B cell (primary cell): Measurements from ENCODE around the gene PRDX2. TPM values are rescaled to one million over a fixed set of nuclear protein-coding genes. Genes with fewer than 3 reads are reported as not detected.

Experiments used
- ATAC-seq: fragments of 200-7000 bp; cut with Tn5 transposase; one replicate; pipeline ENCODE4 v1.10.0; 2021; ENCODE audit warnings: low read depth, mild to moderate bottlenecking, moderate number of reproducible peaks, moderate library complexity
- CTCF ChIA-PET: fragments of 350-600 bp; sonication (Branson Sonifier 250); formaldehyde crosslinking; loops from one replicate; lab custom pipeline; 2021; ENCODE audit warnings: antibody characterized with exemption, inconsistent platforms; lab: Charles Lee
- POLR2A ChIA-PET: fragments of 350-600 bp; sonication (Branson Sonifier 250); formaldehyde crosslinking; loops from one replicate; lab custom pipeline; 2021; ENCODE audit warnings: antibody characterized with exemption; lab: Charles Lee
- DNase-seq: peaks from one replicate; pipeline ENCODE4 v3.0.0; 2013
- H2AFZ ChIP-seq: 2 replicates; pipeline ENCODE4 v1.6.1; 2012; ENCODE audit warnings: mild to moderate bottlenecking, low read depth, low read length; ENCODE audit not compliant: insufficient read depth, poor library complexity, severe bottlenecking
- H3K27ac ChIP-seq, 2 donors: 1 replicate in 1 of 2; 2 replicates in 1 of 2; pipeline ENCODE4 v1.5.1; 2012 to 2013; ENCODE audit warnings: low read length in 2 of 2, mild to moderate bottlenecking in 2 of 2, moderate library complexity in 1 of 2
- H3K27me3 ChIP-seq, 4 experiments: fragments of 200-600 bp in 1 of 4; sonication (generic) in 1 of 4; replicated peaks in 1 of 4; 1 replicate in 2 of 4; 2 replicates in 2 of 4; pipeline versions ENCODE4 v1.6.1 to v1.7.0; 2013 to 2016; ENCODE audit warnings: low read length in 3 of 4, mild to moderate bottlenecking in 2 of 4, mixed read lengths in 1 of 4, moderate library complexity in 1 of 4; ENCODE audit not compliant: insufficient read depth in 4 of 4, control insufficient read depth in 3 of 4; ENCODE audit errors: control extremely low read depth in 1 of 4
- H3K36me3 ChIP-seq, 2 experiments: replicated peaks in 1 of 2; 1 replicate in 1 of 2; 2 replicates in 1 of 2; pipeline versions ENCODE4 v1.6.1 to v1.7.1; 2013; ENCODE audit warnings: low read length in 1 of 2; ENCODE audit not compliant: insufficient read depth in 2 of 2, control insufficient read depth in 1 of 2; ENCODE audit errors: control extremely low read depth in 1 of 2, extremely low read depth in 1 of 2
- H3K4me1 ChIP-seq, 2 donors: fragments of 200-600 bp in 1 of 2; sonication (generic) in 1 of 2; 1 replicate in 1 of 2; 2 replicates in 1 of 2; pipeline versions ENCODE4 v1.5.1 to v1.6.1; 2013 to 2017; ENCODE audit warnings: low read length in 2 of 2; ENCODE audit not compliant: control insufficient read depth in 2 of 2, insufficient read depth in 2 of 2
- H3K4me2 ChIP-seq: replicated peaks from 2 replicates; pipeline ENCODE3; 2012; ENCODE audit warnings: mild to moderate bottlenecking, low read depth, low read length; ENCODE audit not compliant: poor library complexity, severe bottlenecking
- H3K4me3 ChIP-seq, 5 experiments: fragments of 200-600 bp in 1 of 5; sonication (generic) in 1 of 5; 1 replicate in 3 of 5; 2 replicates in 2 of 5; pipeline versions ENCODE4 v1.5.1 to v1.7.0; 2011 to 2016; ENCODE audit warnings: low read length in 4 of 5, mild to moderate bottlenecking in 4 of 5, low read depth in 2 of 5, control low read depth in 1 of 5, moderate library complexity in 1 of 5; ENCODE audit not compliant: insufficient read depth in 1 of 5; ENCODE audit errors: control extremely low read depth in 1 of 5, extremely low read depth in 1 of 5
- H3K79me2 ChIP-seq: fragments of 200-600 bp; sonication (generic); one replicate; pipeline ENCODE4 v1.6.0; 2016; ENCODE audit warnings: low read length; ENCODE audit not compliant: control insufficient read depth, insufficient read depth
- H3K9ac ChIP-seq: fragments of 200-600 bp; sonication (generic); 2 replicates; pipeline ENCODE4 v1.6.1; 2017; ENCODE audit warnings: mild to moderate bottlenecking, low read length, moderate library complexity
- H3K9me3 ChIP-seq, 3 donors: one replicate each; pipeline versions ENCODE4 v1.6.1 to v1.7.1; 2013; ENCODE audit warnings: low read length in 2 of 3; ENCODE audit not compliant: control insufficient read depth in 2 of 3, insufficient read depth in 1 of 3; ENCODE audit errors: control extremely low read depth in 1 of 3
- H4K20me1 ChIP-seq: 2 replicates; pipeline ENCODE4 v1.6.0; 2012; ENCODE audit warnings: mild to moderate bottlenecking, low read length; ENCODE audit not compliant: insufficient read depth, control insufficient read depth, poor library complexity, severe bottlenecking
- H3K27ac Mint-ChIP-seq: one replicate; pipeline ENCODE4 v1.8.0; 2021; ENCODE audit warnings: mixed read lengths
- H3K27me3 Mint-ChIP-seq: one replicate; pipeline ENCODE4 v1.8.0; 2021; ENCODE audit warnings: mixed read lengths
- H3K4me1 Mint-ChIP-seq: one replicate; pipeline ENCODE4 v1.8.0; 2021; ENCODE audit warnings: mixed read lengths
- H3K4me3 Mint-ChIP-seq: one replicate; pipeline ENCODE4 v1.8.0; 2021; ENCODE audit warnings: mixed read lengths
- H3K9me3 Mint-ChIP-seq: one replicate; pipeline ENCODE4 v1.8.0; 2022; ENCODE audit warnings: mixed read lengths; ENCODE audit not compliant: insufficient read depth
- CTCF ChIP-seq: fragments of 200-600 bp; IDR thresholded peaks from one replicate; pipeline ENCODE4 v1.8.0; 2022; ENCODE audit warnings: antibody characterized with exemption, mild to moderate bottlenecking
- EZH2 ChIP-seq: IDR thresholded peaks from 2 replicates; pipeline ENCODE4 v1.6.1; 2012; ENCODE audit warnings: borderline replicate concordance, low read depth, mild to moderate bottlenecking, moderate library complexity, low read length; ENCODE audit not compliant: insufficient read depth, poor library complexity, severe bottlenecking
- whole genome bisulfite sequencing: methylation state at CpG from one replicate; pipeline ENCODE4 v1.1.5; 2013; ENCODE audit warnings: missing lambda C conversion rate; ENCODE audit not compliant: insufficient coverage; 5-methylcytosine and 5-hydroxymethylcytosine counted together
- intact Hi-C: fragments of 100-400 bp; cut with micrococcal nuclease; formaldehyde crosslinking; loops from one replicate; pipeline ENCODE4 v1.10.0; 2022
- polyA plus RNA-seq: library from polyadenylated mRNA; depleted of rRNA; stranded (reverse); fragments of >200 nt; gene quantifications from 2 replicates; pipeline ENCODE4 v1.2.3, GENCODE V29; 2012
- total RNA-seq, 2 donors: library from RNA; stranded (reverse); fragments of 120-200 nt in 1 of 2; gene quantifications; 1 replicate in 1 of 2; 2 replicates in 1 of 2; pipeline versions ENCODE4 v1.2.3 to v1.2.4, GENCODE V29; 2013 to 2022

Gene PRDX2
- total and polyA plus RNA-seq, 2 donors (not counting 1 experiment from before 2014, with no cell fraction given) = 45.5 to 66.1 TPM

- 100% methylated on average over 2 of the region's 2 CpGs for WGBS
- H3K9ac ChIP-seq = no peak overlapping the region
- H3K4me3 ChIP-seq = no peak overlapping the region
- Mint-ChIP-seq H3K27me3 (no peaks in the 10 kb centered on the region), H3K27ac (peak overlapping the region; percentile 5), H3K4me1 (peaks cover 28% of the 10 kb centered on the region), H3K9me3 (no peaks in the 10 kb centered on the region), H3K4me3 (peak overlapping the region; percentile 29)
- peaks cover 12 to 26% of the 10 kb centered on the region in 2 donors for H3K4me1 ChIP-seq
- no peak for ATAC-seq
- no peaks in the 10 kb centered on the region for H3K27me3 ChIP-seq
- H3K9me3 ChIP-seq = no peaks in the 10 kb centered on the region
- CTCF ChIA-PET = interaction anchor here (1.0 to 27.9 kb wide), 5 partner anchors 7 to 86 kb away, joined by 3 to 1147 read pairs (median 22); partner anchors contain the start of genes JUNB, PRDX2, RNASEH2A and THSD8
- no peak for TF ChIP-seq CTCF
- H3K79me2 ChIP-seq = peaks cover 2% of the 10 kb centered on the region
- H2AFZ ChIP-seq = no peak overlapping the region
- no peak overlapping the region for H3K27ac ChIP-seq
- no peaks in the 10 kb centered on the region for H3K36me3 ChIP-seq
- DNase-seq = no peak
- no peak overlapping the region for H3K4me2 ChIP-seq
- intact Hi-C loops = no loop called here
- POLR2A ChIA-PET = interaction anchor here (6.9 kb wide), 1 partner anchor 20 kb away, joined by 233 read pairs; the partner anchor contains the start of gene JUNB
- no peaks in the 10 kb centered on the region for H4K20me1 ChIP-seq
Measured at GRCh38 chr19:12773571-12773970, 28.0 kb downstream of the PRDX2 start.

DNA sequence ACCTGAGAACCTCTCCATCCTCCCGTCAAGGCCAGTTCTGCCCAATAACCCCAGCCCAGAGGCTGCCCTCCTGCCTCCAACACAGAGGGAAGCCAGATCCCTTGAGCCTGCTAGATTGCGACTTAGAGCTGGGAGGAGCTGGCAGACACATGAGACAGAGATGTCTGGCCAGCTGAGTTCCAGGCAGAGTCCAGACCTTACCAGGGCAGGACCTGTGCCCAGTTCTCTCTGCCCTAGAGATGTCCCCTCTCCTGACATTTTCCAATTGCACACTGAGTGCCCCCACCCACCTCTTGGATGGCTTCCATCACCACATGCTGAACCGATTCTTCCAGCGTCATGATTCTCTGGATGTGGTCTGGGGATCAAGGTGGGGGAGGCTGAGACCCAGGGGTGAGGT lies 29.3 kb downstream of the PRDX2 start:
- no peak overlapping the region for H3K9ac ChIP-seq
- TF ChIP-seq CTCF = no peak
- no peak for TF ChIP-seq EZH2
- ATAC-seq = no peak
- H3K36me3 ChIP-seq = no peaks in the 10 kb centered on the region
- H3K4me2 ChIP-seq = no peak overlapping the region
- H3K27me3 Mint-ChIP-seq = no peaks in the 10 kb centered on the region
- CTCF ChIA-PET = interaction anchor here (1.2 to 27.9 kb wide), 3 partner anchors 10 to 76 kb away, joined by 3 to 1147 read pairs (median 353); partner anchors contain the start of genes JUNB, PRDX2, RNASEH2A and THSD8
- H3K9me3 Mint-ChIP-seq = no peaks in the 10 kb centered on the region
- DNase-seq = no peak
- WGBS = 95% methylated on average over 2 of the region's 4 CpGs
- peaks cover 7 to 14% of the 10 kb centered on the region in 2 donors for H3K4me1 ChIP-seq
- no peak overlapping the region for H3K4me3 ChIP-seq
- H2AFZ ChIP-seq = no peak overlapping the region
- no peaks in the 10 kb centered on the region for H4K20me1 ChIP-seq
- H3K79me2 ChIP-seq = peaks cover 2% of the 10 kb centered on the region
- peaks cover 18% of the 10 kb centered on the region for H3K4me1 Mint-ChIP-seq
- no peaks in the 10 kb centered on the region for H3K9me3 ChIP-seq
- intact Hi-C loops = no loop called here
- H3K27me3 ChIP-seq = no peaks in the 10 kb centered on the region
- no peak overlapping the region for H3K27ac Mint-ChIP-seq
- no peak overlapping the region for H3K4me3 Mint-ChIP-seq
- H3K27ac ChIP-seq = no peak overlapping the region
- POLR2A ChIA-PET = no interaction called here
